Activated CD8-positive, alpha-beta memory T cell treated with anti-CD3 and anti-CD28 coated beads, Interleukin-2, amount 50 U/mL, for 1 hour (primary cell): Measurements from ENCODE around the gene KIAA1191.
"Not testable (repeated sequence)": the region's sequence is repeated elsewhere in the genome, so short reads cannot be mapped to it uniquely, and the experiment has no call there.

Experiments
- DNase-seq: peaks from one replicate; pipeline ENCODE4 v3.0.0-alpha.2; 2020; ENCODE audit errors: extremely low read depth

KIAA1191 gene, protein sequence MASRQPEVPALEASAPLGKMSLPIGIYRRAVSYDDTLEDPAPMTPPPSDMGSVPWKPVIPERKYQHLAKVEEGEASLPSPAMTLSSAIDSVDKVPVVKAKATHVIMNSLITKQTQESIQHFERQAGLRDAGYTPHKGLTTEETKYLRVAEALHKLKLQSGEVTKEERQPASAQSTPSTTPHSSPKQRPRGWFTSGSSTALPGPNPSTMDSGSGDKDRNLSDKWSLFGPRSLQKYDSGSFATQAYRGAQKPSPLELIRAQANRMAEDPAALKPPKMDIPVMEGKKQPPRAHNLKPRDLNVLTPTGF

DNA sequence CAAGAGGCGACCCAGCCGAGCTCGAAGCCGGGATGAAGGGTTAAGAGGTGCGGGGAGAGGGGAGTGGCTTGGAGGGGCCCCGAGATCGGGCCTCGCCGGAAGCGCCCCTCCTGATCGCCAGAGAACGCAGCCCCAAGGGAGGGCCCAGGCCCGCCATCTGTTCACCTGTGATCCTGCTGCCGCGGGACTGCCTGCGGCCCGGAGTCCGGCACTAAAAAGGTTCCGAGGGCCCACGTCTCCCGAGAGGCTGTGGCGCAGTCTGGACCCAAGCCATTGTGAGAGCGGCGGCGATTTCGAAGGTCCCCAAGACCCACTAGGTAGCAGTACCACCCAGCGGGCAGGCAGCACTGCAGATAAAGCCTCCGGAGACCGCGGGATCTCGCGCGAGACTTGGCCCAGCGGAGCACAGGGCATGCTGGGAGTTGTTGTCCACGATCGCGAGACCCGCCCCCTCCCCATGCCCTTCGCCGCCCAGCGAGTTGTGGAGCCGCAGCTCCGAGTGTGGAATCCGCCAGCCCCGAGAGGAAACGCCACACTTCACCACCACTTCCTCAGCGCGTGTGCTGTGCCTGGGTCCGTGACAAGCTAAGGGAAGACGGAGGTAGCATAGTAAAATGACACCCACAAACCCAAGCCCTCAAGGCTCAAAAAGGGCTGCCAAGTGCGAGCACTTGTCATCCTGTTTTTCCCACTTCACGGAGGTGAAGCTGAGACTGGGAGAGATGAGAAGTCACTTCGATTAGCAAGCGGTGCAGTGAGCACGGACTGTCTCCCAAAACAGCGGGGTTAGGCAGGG, at the start of gene KIAA1191:
TSS of gene KIAA1191 (minus strand) at position 328 of the 796 bp plus-strand sequence. CDS start 2,256 bp downstream, outside the sequence.
- peak; percentile 77 for DNase-seq

- no peak for DNase-seq
Measured at GRCh38 chr5:176410486-176411180, 49.1 kb upstream of the KIAA1191 start.

DNA sequence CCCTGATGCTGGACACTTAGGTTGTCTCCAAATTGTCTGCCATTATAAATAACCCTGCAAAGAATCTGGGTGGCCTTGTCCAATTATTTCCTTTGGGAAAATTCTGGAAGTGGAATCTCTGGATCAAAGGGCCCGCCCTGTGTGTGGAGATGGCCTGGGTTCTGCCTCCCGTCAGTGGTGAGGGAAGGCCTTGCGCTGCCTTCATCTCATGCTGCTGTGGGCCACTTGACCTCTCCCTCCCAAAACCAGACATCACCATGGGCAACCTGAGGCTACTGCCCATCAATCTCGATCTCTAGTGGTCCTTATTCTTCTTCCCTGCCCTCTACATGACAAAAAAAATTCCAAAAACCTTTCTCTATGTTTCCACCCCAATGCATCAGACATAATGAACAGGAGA, 48.2 kb upstream of the KIAA1191 start:
- DNase-seq = no peak

GRCh38 chr5:176408590-176408989, 47.0 kb upstream of the KIAA1191 start:
- DNase-seq = no peak

DNA sequence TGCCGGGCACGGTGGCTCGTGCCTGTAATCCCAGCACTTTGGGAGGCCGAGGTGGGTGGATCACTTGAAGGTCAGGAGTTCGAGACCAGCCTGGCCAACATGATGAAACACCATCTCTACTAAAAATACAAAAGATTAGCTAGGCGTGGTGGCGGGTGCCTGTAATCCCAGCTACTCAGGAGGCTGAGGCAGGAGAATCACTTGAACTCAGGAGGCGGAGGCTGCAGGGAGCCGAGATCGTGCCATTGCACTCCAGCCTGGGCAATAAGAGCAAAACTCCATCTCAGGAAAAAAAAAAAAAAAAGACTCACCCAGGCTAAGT, 46.6 kb upstream of the KIAA1191 start:
- not testable (repeated sequence) for DNase-seq

DNA sequence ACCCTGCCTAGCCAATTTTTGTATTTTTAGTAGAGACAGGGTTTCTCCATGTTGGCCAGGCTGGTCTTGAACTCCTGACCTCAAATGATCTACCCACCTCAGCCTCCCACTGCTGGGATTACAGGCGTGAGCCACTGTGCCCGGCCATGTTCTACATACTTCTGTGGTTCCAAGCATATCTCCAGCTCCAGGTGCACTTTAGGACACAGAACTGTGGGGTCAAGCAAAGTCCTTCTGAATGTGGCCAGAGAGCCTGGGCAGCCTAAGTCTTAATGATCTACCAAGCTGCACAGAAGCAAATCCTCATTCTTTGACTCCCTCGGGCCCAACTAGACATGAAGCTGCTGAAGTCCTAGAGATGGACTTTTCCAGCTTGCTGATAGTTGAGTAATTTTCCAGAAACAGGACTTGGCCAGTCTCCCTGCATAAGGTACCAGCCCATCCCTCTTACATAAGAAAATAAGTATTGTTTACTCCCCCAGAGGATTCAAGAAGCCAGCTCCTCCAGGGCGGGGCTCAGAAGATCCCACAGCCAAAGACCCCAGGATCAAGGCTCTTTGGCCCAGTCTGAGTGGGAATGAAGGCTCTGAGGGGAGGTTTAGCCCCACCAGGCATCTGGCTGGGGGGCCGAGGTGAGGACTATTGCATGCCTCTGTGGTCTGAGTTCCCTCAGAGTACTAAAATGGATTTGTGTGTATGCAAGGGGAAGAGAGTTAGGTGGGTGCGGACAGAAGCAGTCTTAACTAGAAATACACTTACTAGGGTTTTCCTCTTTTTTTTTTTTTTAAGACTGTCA, 46.1 kb upstream of the KIAA1191 start:
- DNase-seq = no peak

- no peak for DNase-seq
Measured at GRCh38 chr5:176406436-176407052, 45.0 kb upstream of the KIAA1191 start.

DNA sequence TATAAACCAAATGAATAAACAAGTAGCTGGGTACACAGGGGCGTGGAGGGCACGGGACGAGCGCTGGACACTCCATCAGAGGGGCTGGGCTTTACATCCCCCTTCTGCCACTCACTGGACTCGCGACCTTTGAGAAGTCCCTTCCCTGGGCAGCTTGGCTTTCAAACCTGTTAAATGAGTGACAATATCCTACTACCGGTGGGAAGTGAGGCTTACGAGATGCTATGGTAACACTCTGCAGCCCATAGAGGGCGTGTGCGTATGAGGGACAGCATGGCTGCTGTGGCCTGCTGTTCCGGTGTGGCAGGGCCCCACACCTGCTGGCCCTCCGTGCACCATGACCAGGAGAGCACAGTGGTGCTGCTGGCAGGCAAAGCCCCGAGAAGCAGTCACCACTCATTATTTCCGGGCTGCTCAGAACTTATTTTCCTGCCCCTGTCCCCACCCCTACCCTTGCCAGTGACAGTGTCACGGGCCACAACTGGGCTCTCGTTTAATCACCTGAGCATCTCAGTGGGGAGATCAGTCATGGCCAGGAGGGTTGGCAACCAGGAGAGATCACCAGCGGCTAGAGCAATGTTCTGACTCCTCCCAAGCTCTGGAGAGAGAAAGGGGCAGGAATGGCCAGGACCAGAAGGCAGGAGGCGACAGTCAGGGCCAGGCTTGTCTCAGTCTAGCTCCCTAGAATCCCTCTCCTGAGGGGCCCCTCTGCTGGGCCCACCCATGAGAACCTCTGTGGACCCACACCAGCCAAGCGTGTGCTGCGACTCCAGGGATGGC, 44.3 kb upstream of the KIAA1191 start:
- DNase-seq = no peak

DNA sequence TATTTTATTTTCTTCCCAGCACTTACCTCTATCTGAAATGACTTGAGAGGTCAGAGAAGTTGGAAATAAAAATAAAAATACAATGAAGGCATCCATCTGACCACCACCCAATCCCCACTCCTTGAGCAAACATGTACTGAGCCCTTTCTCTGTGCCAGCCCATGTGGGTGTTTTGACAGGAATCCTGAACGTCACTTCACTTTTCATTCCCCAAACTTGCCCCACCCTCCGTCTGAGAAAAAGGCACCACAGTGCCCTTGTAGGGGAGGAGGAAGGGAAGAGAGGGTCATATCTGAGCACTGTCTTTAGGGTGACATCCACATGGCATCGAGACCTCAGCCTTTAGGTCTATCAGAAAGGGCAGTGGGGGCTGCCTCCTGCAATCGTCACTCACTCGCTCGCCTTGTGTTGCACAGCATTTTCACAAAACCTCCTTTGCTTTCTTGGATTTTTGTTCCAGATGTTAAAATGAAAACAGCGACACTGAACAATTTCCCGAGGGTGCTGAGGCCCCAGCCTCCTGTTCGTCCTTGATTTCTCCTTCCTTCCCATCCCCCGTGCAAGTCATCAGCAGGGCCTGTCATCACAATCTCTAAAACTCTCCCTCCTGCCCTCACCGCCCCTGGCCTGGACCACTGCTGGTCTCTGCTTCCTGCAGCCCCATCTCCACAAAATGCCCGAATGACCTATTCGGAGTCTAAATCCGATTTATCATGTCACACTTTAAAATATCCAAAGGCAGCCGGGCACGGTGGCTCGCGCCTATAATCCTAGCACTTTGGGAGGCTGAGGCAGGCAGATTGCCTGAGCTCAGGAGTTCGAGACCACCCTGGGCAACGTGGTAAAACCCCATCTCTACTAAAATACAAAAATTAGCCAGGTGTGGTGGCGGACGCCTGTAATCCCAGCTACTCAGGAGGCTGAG, 40.0 kb upstream of the KIAA1191 start:
- DNase-seq = no peak

DNA sequence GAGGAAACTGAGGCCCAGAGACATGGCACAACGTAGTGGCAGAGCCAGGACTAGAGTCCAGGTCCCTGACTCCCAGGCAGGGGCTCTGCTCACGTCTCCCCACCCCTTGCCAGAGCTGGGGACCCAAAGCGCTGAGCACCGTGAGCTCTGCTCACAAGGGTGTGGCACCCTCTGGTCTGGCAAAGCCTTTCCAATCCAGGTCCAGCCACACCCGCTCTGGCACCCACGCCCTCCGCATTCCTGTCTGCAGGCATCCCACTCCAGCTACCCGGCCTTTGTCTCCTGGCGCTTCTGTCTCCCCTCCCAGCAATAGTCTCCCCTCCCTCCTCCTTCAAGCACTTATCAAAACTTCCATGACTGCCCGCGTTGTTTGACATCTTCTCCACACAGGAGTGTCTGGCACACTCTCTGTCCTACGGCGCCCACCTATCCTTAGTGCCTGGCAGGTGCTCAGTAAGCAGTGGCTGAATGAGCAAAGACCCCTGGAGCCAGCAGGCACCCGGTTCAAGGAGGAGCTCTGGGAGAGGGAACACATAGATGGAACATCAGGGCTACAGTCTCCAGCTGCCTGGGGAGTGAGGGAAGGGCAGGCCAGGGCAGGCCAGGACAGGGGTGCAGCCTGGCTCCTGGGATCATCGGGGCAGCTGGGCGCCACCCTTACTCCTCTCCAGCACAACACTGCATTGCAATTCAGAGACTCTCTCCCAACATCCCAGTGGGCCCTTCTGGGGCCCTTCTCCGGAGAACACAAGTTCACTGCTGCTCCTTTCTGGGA, 39.0 kb upstream of the KIAA1191 start:
- no peak for DNase-seq

DNA sequence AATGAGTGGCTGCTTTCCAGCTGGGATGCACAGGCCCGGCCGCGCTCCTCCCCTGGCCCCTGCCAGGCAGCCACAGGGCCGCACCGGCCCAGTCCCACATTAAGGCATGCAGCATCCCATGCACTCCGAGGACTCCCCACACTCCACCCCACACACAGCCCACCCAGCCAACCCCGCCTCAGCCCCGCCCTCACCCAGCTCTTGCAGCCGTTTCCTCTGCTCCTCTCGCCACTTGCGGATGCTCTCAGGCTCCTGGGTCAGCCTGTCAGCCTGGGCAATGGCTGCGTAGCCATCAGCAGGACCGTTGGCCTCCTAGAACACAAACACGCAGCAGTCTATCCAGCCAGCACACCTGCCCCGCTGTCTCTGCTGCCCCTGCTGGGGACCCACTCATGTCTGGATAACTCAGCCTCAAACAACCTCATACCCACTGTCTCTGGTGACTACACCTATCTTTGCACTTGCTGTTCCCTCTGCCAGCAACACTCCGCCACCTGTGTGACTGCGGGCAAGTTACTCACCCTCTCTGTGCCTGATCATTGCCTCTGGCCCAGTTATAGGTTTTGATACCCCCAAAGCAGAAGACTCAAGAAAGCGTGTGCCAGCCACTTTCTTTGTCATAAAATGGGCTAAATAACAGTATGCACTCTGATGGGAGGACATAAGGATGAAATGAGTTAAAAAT, 36.3 kb upstream of the KIAA1191 start:
- DNase-seq = no peak

- DNase-seq = no peak
Measured at GRCh38 chr5:176396330-176396729, 34.8 kb upstream of the KIAA1191 start.

DNA sequence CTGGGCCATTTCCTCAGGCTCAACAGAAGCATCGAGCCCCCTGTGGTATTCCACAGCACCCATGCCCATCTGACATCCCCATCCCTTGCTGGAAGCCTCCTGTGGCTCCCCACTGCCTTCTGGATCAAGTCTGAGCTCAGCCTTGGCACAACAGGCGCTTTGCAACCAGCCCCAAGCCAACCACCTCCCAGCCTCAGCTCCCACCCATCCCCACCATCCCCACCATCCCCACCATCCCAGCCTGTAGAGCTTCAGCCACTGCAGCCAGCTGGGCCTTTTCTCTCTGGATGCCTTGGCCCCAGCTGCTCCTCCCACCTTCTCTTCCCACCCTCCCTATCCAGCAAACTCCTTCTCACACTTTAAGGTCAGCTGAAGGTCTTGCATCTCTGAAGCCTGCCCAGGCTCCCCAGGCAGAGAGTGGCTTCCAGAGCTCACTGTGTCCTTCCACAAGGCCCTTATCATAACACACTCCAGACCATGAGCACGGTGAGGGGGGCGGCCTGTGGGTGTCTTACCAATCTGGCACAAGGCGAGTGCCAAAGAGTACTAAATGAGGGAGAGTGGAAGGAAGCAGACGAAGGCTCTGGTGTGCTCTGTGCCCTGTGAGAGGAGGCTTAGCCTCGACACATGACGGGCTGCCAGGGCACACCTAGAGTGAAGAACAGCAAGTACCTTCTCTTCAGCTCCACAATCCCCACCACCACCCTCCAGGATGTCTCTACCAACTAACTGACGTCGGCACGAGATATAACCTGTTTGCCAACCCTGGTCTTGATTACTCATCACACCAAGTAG, 33.5 kb upstream of the KIAA1191 start:
- no peak for DNase-seq

GRCh38 chr5:176394096-176394495, 32.5 kb upstream of the KIAA1191 start:
- no peak for DNase-seq

DNA sequence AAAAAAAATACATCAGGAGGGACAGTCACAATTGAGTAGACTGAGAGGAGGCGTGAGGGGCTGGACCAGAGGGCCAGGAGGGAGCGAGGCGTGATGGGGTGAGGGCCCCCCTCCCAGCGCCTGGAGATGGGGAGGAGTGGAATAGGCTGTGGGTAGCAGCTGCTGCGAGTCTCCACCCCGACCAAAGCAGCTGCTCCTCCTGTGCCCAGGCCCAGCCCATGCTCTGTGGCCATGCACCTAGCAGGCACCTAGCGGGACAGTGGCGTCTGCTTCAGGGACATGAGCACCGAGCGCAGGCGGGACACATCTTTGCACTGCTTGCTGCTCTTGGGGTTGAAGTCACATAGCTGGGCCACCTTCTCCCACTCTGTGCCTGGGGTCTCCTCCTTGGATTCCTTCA, 31.0 kb upstream of the KIAA1191 start:
- no peak for DNase-seq

DNA sequence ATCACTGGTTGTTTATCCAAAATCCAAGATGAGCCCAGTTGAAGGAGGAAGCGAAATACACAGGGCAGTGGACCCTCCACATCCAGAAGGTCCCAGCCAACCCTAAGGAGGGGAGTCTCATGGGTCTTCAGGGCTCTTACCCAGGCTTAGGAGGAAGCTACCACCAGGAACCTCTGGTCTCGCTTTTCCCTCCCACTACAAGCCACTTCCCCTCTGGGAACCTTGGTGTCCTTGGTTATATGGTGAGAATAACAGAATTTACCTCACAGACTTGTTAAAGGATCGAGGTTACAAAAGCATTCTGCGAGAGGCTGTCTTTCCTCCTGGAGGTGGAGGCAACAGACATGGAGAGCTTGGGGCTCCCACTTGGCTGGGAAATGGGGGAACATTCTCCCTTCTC, 30.4 kb upstream of the KIAA1191 start:
- no peak for DNase-seq

- DNase-seq = no peak
Measured at GRCh38 chr5:176391479-176391878, 29.9 kb upstream of the KIAA1191 start.
